HG02943 (cell line): ENCODE results near the gene SPEF1.

Source experiments
- ATAC-seq: cut with Tn5 transposase; IDR thresholded peaks from one replicate; pipeline ENCODE4 v1.9.1; 2021; ENCODE audit warnings: mild to moderate bottlenecking, low read depth, moderate library complexity; ENCODE audit not compliant: unreplicated experiment

Gene SPEF1

DNA sequence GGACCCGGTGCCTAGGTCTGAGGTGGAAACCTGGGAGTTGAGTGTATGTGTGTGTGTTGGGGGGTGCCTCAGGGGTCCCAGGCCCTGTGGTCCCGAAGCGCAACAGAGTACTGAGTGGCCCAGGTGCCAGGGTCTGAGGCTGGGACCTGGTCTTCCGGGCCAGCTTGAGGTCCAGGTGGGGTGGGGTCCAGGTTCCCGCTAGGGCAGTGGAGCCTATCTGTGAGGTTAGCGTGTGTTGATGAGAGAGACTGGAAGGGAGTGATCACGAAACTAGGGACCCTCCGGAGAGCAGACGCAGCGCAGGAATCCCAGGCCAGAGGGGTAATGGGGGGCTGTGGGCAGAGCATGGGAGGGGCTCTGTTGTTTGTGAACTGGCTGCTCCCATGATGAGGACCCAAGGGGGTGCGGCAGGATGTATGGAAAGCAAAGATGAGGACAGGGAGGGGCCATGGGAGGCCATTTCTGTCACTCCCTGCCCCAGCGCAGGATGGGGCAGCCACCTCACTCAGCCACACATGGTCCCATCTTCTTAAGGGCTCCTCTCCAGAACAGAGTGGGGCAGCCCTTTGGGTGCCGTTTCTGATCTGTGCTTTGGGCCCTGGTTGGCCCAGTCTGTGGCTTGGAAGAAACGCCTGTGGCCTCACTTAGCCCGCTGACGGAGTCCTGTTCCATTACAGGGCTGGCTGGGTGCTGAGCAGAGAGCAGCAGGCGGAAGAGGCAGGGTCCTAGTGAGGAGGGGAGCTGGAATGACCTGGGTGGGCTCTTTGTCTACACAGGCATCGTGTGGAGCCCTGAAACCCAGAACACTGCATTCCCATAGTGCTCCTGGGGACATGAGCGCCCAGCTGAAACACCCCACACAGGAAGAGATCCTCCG lies 47.9 kb downstream of the SPEF1 start:
- no peak for ATAC-seq

DNA sequence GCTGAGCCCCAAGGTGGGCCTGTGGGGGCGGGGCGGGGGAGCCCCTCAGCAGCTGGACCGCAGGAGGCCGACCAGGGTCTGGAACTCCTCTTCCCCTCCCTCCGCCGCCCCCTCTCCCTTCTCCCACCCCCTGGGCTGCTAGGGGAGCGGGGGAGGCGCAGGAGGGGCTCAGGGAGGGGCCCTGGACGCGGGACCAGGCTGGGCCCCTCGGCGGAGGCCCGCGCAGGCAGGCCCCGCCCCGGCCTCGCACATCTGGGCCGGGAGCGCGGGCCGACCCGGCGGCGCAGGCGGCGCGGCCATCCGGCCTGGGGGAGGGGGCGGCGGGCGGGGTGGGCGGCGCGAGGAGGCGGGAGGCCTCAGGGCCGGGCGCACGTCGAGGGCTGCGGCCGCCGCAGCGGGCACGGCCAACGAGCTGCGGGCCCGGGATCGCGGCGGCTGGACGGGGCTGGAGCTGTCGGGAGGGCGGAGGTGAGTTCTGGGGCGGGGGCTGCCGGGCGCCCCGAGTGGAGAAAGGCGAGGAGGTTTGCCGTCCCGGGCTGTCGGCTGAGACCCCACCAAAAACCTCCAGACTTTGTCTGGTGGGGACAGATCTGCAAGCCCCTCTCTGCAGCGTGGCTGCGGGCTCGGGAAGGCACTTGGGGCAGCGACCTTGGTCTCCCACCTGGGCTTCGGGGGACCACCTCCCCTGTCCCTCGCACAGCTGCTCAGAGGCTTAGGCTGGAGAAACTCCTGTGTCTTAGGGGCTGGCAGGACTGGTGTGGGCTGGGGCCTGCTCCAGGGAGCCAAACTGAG lies 48.7 kb downstream of the SPEF1 start, which contains the start of gene HSPA12B:
TSS of gene HSPA12B (plus strand) at position 359 of the 792 bp plus-strand sequence. CDS start 5,990 bp downstream, outside the sequence.
- ATAC-seq = no peak

DNA sequence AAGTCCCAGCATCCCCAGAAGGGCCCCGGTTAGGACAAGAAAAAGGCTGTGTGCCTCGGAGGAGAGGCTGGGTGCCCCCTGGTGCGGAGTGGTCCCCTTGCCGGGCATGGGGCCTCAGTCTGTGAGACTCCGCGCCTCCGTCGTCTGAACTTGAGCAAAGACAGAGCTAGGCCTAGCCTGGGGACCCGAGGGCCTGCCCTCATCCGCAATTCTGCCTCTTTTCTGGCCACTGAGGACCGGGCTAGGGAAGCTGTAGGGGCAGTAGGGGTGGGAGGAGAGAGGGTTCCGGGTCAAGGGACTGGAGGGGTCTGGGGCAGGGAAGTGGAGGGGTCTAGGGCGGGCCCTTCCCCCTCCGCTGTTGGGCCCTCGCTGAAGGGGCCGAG lies 49.3 kb downstream of the SPEF1 start:
- no peak for ATAC-seq

DNA sequence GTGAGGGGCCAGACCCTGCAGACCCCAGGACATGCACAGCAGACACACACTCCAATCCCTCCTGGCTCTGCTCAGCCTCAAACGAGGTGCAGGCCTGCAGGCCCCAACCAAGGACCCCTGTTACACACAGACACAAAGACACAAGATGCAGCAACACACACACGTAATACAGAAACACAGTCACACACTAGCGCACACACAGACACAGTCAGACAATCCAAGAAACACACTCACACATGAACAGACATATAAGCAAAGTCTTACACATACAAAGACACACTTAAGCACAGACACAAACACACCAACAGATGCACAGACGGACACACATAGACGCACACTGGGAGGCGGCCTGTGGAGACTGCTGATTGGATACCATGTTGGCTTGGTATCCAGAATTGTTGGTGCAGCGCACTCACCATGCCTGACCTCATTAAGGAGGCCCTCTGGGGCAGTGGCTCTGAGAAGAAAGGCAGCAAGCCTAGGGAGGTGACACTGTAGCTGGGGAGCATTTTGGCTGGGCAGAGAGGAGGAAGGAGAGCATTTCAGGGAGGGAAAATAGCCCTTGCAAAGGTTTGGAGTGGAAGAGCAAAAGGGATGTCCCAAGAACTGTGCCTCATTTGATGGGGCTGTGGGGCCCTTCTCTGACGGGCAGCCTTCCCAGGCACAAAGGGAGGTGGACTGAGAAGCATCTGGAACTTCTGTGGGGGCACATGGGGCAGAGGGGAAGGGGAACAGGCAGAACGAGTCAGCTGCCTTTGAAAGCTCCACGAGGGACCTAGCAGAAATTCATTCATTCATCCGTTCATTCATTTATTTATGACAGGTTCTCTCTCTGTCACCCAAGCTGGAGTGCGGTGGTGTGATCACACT lies 50.2 kb downstream of the SPEF1 start:
- ATAC-seq = no peak

DNA sequence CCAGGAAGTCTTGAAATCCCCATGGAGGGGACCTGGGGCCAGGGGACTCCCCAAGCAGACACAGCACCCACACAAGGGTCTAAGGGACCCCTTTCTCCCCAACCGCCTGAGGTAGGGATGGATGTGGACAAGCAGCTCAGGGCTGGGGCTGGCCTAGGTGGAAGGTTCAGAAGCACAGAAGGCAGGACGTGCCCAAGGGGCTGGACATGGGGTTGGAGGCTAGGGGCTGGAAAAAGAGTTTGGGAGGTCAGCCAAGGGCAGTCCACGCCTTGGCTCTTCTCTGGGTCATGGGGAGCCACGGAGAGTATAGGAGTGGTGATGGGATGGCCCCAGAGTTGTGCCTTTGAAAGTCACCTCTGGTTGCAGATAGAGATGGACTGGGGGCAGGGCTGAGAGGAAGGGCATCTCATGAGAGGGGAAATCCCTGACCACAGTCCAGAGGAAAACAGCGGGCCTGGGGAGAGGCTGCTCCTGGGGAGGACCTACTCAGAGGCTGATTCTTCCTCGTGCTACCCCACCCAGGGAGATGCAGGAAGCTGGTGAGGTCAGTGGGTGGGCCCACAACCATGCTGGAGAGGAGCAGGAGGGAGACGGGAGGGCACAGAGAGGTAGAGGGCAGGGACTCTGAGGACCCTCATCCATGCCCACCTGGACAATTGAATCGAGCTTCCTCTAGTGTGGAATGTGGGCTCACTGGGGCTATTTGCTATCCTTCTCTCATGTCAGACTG lies 51.3 kb downstream of the SPEF1 start:
- ATAC-seq = no peak

DNA sequence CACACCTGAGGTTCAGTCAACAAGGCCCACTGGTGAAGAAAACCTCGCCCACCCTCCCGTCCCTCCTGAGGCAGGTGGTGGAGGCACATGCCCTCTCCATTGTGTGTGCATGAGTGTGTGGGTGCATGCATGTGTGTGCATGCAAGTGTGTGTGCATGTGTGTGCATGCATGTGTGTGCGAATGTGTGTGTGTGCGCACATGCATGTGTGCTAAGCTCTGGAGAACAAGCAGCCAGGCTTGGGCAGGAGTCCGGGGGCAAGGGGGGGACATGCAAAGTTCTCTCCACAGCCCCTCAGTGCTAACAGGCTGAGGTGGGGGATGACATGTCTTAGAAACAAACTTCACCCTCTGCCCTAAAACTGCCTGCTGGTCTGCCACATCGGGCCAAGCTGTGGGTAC lies 51.9 kb downstream of the SPEF1 start:
- no peak for ATAC-seq

DNA sequence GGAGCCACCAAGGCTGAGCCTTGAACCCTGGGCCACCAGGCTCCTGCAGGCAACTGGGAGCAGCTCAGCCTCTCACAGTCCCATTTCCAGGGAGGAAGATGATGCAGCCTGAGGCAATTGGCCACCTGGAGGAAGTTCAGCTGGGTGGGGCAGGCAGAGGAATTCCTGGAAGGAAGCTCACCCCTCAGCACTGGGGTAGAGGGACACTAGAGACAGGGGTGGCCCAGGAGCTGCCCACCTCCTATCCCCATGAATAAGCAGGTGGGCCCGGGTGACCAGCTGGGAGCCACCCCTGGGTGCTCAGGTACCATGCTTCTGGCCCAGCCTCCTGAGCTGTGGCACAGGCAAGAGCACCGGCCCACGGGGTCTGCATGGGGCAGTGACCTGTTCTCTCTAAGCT lies 52.4 kb downstream of the SPEF1 start:
- ATAC-seq = no peak

DNA sequence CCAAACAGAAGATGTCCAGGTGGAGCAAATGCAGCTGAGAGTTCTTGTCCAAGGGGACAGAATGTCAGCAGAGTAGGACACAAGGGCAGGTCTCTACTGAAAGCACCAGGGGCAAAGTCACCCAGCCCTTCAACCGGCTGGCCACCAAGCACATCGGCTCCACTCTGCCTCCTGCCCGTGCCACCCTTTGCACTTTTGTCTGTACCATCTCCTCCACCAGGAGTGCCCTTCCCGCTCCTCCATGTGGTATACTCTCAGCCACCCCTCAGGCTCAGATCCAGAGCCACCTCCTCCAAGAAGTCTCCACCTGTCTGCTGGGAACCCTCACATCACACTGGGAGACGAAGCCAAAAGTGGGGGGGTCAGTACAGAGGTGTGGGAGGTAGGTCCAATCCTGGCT lies 52.9 kb downstream of the SPEF1 start:
- ATAC-seq = no peak
